CD4-positive, alpha-beta T cell (primary cell): ENCODE measurements around the gene OSBPL7. TPM values are rescaled to one million over a fixed set of nuclear protein-coding genes. Genes with fewer than 3 reads are reported as not detected.

Experiments used
- ATAC-seq: fragments of 200-7000 bp; cut with Tn5 transposase; one replicate; pipeline ENCODE4 v1.10.0; 2022; ENCODE audit warnings: mild to moderate bottlenecking; ENCODE audit not compliant: poor library complexity
- CTCF ChIA-PET: fragments of 350-600 bp; sonication (Branson Sonifier 250); formaldehyde crosslinking; loops from one replicate; lab custom pipeline; 2021; ENCODE audit warnings: antibody characterized with exemption, inconsistent platforms; lab: Charles Lee
- POLR2A ChIA-PET: fragments of 350-600 bp; sonication (Branson Sonifier 250); formaldehyde crosslinking; loops from one replicate; lab custom pipeline; 2021; ENCODE audit warnings: antibody characterized with exemption, inconsistent platforms; lab: Charles Lee
- DNase-seq, 14 experiments: peaks; one replicate each; pipeline ENCODE4 v3.0.0-alpha.2; 2013 to 2020; ENCODE audit warnings: mixed read lengths in 2 of 14
- H3K27ac ChIP-seq, 2 donors: one replicate each; pipeline versions ENCODE4 v1.5.1 to v1.7.0; 2013; ENCODE audit warnings: low read length in 2 of 2, low read depth in 1 of 2, mild to moderate bottlenecking in 1 of 2
- H3K27me3 ChIP-seq, 2 experiments: 1 replicate in 1 of 2; 2 replicates in 1 of 2; pipeline versions ENCODE4 v1.6.1 to v1.7.0; 2013; ENCODE audit warnings: low read length in 2 of 2, control low read depth in 1 of 2, mild to moderate bottlenecking in 1 of 2, moderate library complexity in 1 of 2; ENCODE audit not compliant: insufficient read depth in 2 of 2, control insufficient read depth in 1 of 2
- H3K36me3 ChIP-seq: one replicate; pipeline ENCODE4 v1.6.1; 2013; ENCODE audit warnings: low read length, control low read depth; ENCODE audit not compliant: insufficient read depth
- H3K4me1 ChIP-seq: one replicate; pipeline ENCODE4 v1.6.1; 2013; ENCODE audit warnings: low read length, control low read depth; ENCODE audit not compliant: insufficient read depth
- H3K4me3 ChIP-seq: one replicate; pipeline ENCODE4 v1.5.1; 2013; ENCODE audit warnings: mild to moderate bottlenecking, low read length, moderate library complexity
- H3K9me3 ChIP-seq, 2 experiments: 1 replicate in 1 of 2; 2 replicates in 1 of 2; pipeline versions ENCODE4 v1.6.1 to v1.7.0; 2013; ENCODE audit warnings: low read length in 2 of 2, mild to moderate bottlenecking in 2 of 2, control low read depth in 1 of 2, moderate library complexity in 1 of 2; ENCODE audit not compliant: control insufficient read depth in 1 of 2, insufficient read depth in 1 of 2
- H3K27ac Mint-ChIP-seq: one replicate; pipeline ENCODE4 v1.8.0; 2020; ENCODE audit warnings: mixed read lengths
- H3K27me3 Mint-ChIP-seq: one replicate; pipeline ENCODE4 v1.8.0; 2021; ENCODE audit warnings: mixed read lengths
- H3K36me3 Mint-ChIP-seq: one replicate; pipeline ENCODE4 v1.8.0; 2021; ENCODE audit warnings: low read depth, mixed read lengths
- H3K4me1 Mint-ChIP-seq: one replicate; pipeline ENCODE4 v1.8.0; 2021; ENCODE audit warnings: low read depth, mixed read lengths
- H3K4me3 Mint-ChIP-seq: one replicate; pipeline ENCODE4 v1.8.0; 2020; ENCODE audit warnings: mild to moderate bottlenecking, mixed read lengths
- H3K9me3 Mint-ChIP-seq: one replicate; pipeline ENCODE4 v1.8.0; 2020; ENCODE audit warnings: mixed read lengths
- intact Hi-C, 2 experiments: fragments of 100-400 bp; cut with DNase I in 1 of 2; cut with micrococcal nuclease in 1 of 2; formaldehyde crosslinking; loops; one replicate each; pipeline versions ENCODE4 v1.15.1 to v1.9.0; 2023 to 2025; cut with DNase I, micrococcal nuclease
- total RNA-seq, 174 experiments: library from RNA in 2 of 174; stranded (reverse) in 2 of 174; gene quantifications; one replicate each; pipeline ENCODE4 v1.2.3 and lab custom pipeline; 2021 to 2026
- TF ChIP-seq, protein P1 (sequence below): fragments of 200-600 bp; IDR thresholded peaks from one replicate; pipeline ENCODE4 v1.8.0; 2022; ENCODE audit warnings: antibody characterized with exemption, mild to moderate bottlenecking

The OSBPL7 gene
- total RNA-seq, 2 experiments from 2014 or later = 30.1 to 30.8 TPM

- no peak for ATAC-seq
- Mint-ChIP-seq H3K27me3 (peaks cover 55% of the 10 kb centered on the region), H3K4me3 (no peak overlapping the region), H3K9me3 (no peaks in the 10 kb centered on the region), H3K36me3 (no peaks in the 10 kb centered on the region), H3K4me1 (peaks cover 7% of the 10 kb centered on the region), H3K27ac (no peak overlapping the region)
- H3K27ac ChIP-seq = no peak overlapping the region
- DNase-seq = no peak
- peaks cover 25 to 36% of the 10 kb centered on the region in 2 experiments for H3K27me3 ChIP-seq
- peaks cover 13% of the 10 kb centered on the region for H3K4me1 ChIP-seq
- ChIA-PET POLR2A (no interaction called here), CTCF (no interaction called here)
- no peaks in the 10 kb centered on the region for H3K36me3 ChIP-seq
- H3K9me3 ChIP-seq = peaks cover 0 to 8% of the 10 kb centered on the region in 2 experiments
- TF ChIP-seq, protein P1, sequence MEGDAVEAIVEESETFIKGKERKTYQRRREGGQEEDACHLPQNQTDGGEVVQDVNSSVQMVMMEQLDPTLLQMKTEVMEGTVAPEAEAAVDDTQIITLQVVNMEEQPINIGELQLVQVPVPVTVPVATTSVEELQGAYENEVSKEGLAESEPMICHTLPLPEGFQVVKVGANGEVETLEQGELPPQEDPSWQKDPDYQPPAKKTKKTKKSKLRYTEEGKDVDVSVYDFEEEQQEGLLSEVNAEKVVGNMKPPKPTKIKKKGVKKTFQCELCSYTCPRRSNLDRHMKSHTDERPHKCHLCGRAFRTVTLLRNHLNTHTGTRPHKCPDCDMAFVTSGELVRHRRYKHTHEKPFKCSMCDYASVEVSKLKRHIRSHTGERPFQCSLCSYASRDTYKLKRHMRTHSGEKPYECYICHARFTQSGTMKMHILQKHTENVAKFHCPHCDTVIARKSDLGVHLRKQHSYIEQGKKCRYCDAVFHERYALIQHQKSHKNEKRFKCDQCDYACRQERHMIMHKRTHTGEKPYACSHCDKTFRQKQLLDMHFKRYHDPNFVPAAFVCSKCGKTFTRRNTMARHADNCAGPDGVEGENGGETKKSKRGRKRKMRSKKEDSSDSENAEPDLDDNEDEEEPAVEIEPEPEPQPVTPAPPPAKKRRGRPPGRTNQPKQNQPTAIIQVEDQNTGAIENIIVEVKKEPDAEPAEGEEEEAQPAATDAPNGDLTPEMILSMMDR = no peak
- intact Hi-C loops = no loop called here
- no peak overlapping the region for H3K4me3 ChIP-seq
Measured at GRCh38 chr17:47869114-47869513, 47.5 kb upstream of the OSBPL7 start.

- Mint-ChIP-seq H3K9me3 (no peaks in the 10 kb centered on the region), H3K36me3 (no peaks in the 10 kb centered on the region), H3K4me3 (no peak overlapping the region), H3K4me1 (peaks cover 10% of the 10 kb centered on the region), H3K27ac (no peak overlapping the region), H3K27me3 (peaks cover 44% of the 10 kb centered on the region)
- Histone ChIP-seq H3K36me3 (no peaks in the 10 kb centered on the region), H3K4me1 (peaks cover 15% of the 10 kb centered on the region), H3K4me3 (no peak overlapping the region), H3K9me3 (peaks cover 0 to 8% of the 10 kb centered on the region in 2 experiments), H3K27me3 (peaks cover 22 to 32% of the 10 kb centered on the region in 2 experiments), H3K27ac (no peak overlapping the region)
- POLR2A ChIA-PET = no interaction called here
- TF ChIP-seq, protein P1 = no peak
- intact Hi-C loops = no loop called here
- no peak for DNase-seq
- CTCF ChIA-PET = no interaction called here
- ATAC-seq = no peak
Measured at GRCh38 chr17:47867813-47868533, 46.4 kb upstream of the OSBPL7 start.

GRCh38 chr17:47866941-47867340, 45.3 kb upstream of the OSBPL7 start:
- Histone ChIP-seq H3K27ac (no peak overlapping the region), H3K9me3 (no peaks in the 10 kb centered on the region), H3K36me3 (no peaks in the 10 kb centered on the region), H3K4me3 (no peak overlapping the region), H3K4me1 (peaks cover 20% of the 10 kb centered on the region), H3K27me3 (peaks cover 12 to 22% of the 10 kb centered on the region in 2 experiments)
- H3K4me3 Mint-ChIP-seq = no peak overlapping the region
- intact Hi-C loops = no loop called here
- DNase-seq (no peak), ATAC-seq (no peak)
- H3K27me3 Mint-ChIP-seq = peaks cover 37% of the 10 kb centered on the region
- no peak overlapping the region for H3K27ac Mint-ChIP-seq
- peaks cover 16% of the 10 kb centered on the region for H3K4me1 Mint-ChIP-seq
- CTCF ChIA-PET = no interaction called here
- no peaks in the 10 kb centered on the region for H3K36me3 Mint-ChIP-seq
- TF ChIP-seq, protein P1 = no peak
- POLR2A ChIA-PET = no interaction called here
- no peaks in the 10 kb centered on the region for H3K9me3 Mint-ChIP-seq
